ENCODE results near the gene DPH3. TPM values are rescaled to one million over a fixed set of nuclear protein-coding genes. Genes with fewer than 3 reads are reported as not detected.

Gene DPH3
- total and polyA plus RNA-seq, 2 experiments from 2014 or later = 15.3 to 84.3 TPM

DNA sequence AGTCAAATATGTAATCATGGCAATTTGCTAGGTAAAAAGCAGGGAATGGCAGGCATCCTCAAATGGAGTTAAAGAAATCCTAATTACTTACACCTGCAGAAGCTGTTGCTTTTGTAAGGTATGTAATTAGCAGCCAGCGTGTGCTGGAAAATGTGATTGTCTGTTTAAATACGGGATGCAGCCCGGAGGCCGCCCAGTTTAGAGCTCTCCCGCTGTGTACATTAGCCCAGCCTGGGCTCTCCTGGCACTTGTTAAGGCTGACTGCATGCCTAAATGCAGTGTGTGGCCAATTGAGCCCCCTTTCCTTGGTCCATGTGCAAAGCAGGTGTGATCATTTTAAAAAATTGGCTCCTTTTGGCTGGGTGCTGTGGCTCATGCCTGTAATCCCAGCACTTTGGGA lies 9.0 kb downstream of the DPH3 start (continued):
- TF ChIP-seq, protein P1, sequence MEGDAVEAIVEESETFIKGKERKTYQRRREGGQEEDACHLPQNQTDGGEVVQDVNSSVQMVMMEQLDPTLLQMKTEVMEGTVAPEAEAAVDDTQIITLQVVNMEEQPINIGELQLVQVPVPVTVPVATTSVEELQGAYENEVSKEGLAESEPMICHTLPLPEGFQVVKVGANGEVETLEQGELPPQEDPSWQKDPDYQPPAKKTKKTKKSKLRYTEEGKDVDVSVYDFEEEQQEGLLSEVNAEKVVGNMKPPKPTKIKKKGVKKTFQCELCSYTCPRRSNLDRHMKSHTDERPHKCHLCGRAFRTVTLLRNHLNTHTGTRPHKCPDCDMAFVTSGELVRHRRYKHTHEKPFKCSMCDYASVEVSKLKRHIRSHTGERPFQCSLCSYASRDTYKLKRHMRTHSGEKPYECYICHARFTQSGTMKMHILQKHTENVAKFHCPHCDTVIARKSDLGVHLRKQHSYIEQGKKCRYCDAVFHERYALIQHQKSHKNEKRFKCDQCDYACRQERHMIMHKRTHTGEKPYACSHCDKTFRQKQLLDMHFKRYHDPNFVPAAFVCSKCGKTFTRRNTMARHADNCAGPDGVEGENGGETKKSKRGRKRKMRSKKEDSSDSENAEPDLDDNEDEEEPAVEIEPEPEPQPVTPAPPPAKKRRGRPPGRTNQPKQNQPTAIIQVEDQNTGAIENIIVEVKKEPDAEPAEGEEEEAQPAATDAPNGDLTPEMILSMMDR (conservative IDR thresholded peaks at IDR 0.05; ENCODE audit: low read depth in 2 of 2) = no peak
- TF ChIP-seq STAT1 (IDR thresholded peaks at IDR 0.05; ENCODE audit: unreplicated experiment) = no peak
- no peak for TF ChIP-seq JUNB (IDR thresholded peaks at IDR 0.05; ENCODE audit: unreplicated experiment)
- TF ChIP-seq, protein P2, sequence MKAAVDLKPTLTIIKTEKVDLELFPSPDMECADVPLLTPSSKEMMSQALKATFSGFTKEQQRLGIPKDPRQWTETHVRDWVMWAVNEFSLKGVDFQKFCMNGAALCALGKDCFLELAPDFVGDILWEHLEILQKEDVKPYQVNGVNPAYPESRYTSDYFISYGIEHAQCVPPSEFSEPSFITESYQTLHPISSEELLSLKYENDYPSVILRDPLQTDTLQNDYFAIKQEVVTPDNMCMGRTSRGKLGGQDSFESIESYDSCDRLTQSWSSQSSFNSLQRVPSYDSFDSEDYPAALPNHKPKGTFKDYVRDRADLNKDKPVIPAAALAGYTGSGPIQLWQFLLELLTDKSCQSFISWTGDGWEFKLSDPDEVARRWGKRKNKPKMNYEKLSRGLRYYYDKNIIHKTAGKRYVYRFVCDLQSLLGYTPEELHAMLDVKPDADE (IDR thresholded peaks at IDR 0.05) = no peak
- TF ChIP-seq EZH2 (IDR thresholded peaks at IDR 0.05; ENCODE audit: low read depth, unreplicated experiment) = no peak
- TF ChIP-seq CREB1 (CRISPR knock-in tag; IDR thresholded peaks at IDR 0.05; ENCODE audit: low read depth) = no peak

DNA sequence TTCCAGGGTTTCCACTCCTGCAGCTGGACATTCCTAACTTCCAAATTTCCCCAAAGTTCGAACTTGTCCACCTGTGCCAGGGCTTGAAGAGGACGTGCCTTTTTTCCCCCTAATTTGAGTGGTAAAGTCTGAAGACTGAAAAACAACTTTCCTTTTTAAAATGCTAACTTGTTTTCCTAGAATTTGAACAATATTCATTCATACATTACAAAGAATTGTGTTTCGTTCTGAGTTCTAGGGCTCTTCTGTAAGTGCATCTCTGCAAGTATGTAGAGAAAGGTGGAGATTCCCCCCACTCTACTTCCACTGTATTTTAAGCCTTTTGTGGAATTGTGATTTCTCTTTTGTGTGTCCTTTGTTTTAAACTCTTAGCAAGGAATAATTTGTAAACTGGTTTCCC lies 9.4 kb downstream of the DPH3 start:
- H3K27me3 Mint-ChIP-seq (ENCODE audit: insufficient read depth, low read depth, poor library complexity) = peaks cover 2% of the 10 kb centered on the region
- no peak overlapping the region for H3K4me3 Mint-ChIP-seq
- H3K4me1 Mint-ChIP-seq = no peaks in the 10 kb centered on the region
- no peak overlapping the region for H3K4me2 ChIP-seq
- DNase-seq (ENCODE audit: low spot score) = no peak
- H3K9me3 Mint-ChIP-seq = no peaks in the 10 kb centered on the region
- H3K79me2 ChIP-seq (replicated peaks; ENCODE audit: insufficient read depth) = no peaks in the 10 kb centered on the region
- no peaks in the 10 kb centered on the region for H3K27me3 ChIP-seq (ENCODE audit: insufficient read depth)
- no peaks in the 10 kb centered on the region; the same call in 1 of the 2 replicates for H4K20me1 ChIP-seq (replicated peaks; ENCODE audit: insufficient read depth)
- H3K4me1 ChIP-seq (ENCODE audit: insufficient read depth) = no peaks in the 10 kb centered on the region
- no peaks in the 10 kb centered on the region for H3K9me2 ChIP-seq (ENCODE audit: insufficient read depth)
- peaks cover 9% of the 10 kb centered on the region for H3K36me3 ChIP-seq (ENCODE audit: insufficient read depth)
- H2AFZ ChIP-seq = no peak overlapping the region
- H3K36me3 Mint-ChIP-seq (ENCODE audit: low read depth) = peaks cover 6% of the 10 kb centered on the region; the same call in 2 of the 3 replicates
- no peaks in the 10 kb centered on the region for H3F3A ChIP-seq (replicated peaks; ENCODE audit: low read depth)
- H3K27ac Mint-ChIP-seq = no peak overlapping the region
- no peak for ATAC-seq
- H3K4me3 ChIP-seq = no peak overlapping the region
- H3K27ac ChIP-seq (ENCODE audit: low read depth) = no peak overlapping the region
- TF ChIP-seq ZNF331 (CRISPR knock-in tag; IDR thresholded peaks at IDR 0.05; ENCODE audit: low read depth) (no peak), EZH2phosphoT487 (IDR thresholded peaks at IDR 0.05; ENCODE audit: unreplicated experiment) (no peak), STAT1 (IDR thresholded peaks at IDR 0.05; ENCODE audit: unreplicated experiment) (no peak), EZH2 (IDR thresholded peaks at IDR 0.05; ENCODE audit: low read depth, unreplicated experiment) (no peak), POLR2AphosphoS5 (IDR thresholded peaks at IDR 0.05; ENCODE audit: low read depth) (no peak), ZNF114 (CRISPR knock-in tag; IDR thresholded peaks at IDR 0.05) (no peak)
- TF ChIP-seq, protein P1 (conservative IDR thresholded peaks at IDR 0.05; ENCODE audit: low read depth in 2 of 2) = no peak
- TF ChIP-seq, protein P2 (IDR thresholded peaks at IDR 0.05) = no peak
- TF ChIP-seq, protein P3, sequence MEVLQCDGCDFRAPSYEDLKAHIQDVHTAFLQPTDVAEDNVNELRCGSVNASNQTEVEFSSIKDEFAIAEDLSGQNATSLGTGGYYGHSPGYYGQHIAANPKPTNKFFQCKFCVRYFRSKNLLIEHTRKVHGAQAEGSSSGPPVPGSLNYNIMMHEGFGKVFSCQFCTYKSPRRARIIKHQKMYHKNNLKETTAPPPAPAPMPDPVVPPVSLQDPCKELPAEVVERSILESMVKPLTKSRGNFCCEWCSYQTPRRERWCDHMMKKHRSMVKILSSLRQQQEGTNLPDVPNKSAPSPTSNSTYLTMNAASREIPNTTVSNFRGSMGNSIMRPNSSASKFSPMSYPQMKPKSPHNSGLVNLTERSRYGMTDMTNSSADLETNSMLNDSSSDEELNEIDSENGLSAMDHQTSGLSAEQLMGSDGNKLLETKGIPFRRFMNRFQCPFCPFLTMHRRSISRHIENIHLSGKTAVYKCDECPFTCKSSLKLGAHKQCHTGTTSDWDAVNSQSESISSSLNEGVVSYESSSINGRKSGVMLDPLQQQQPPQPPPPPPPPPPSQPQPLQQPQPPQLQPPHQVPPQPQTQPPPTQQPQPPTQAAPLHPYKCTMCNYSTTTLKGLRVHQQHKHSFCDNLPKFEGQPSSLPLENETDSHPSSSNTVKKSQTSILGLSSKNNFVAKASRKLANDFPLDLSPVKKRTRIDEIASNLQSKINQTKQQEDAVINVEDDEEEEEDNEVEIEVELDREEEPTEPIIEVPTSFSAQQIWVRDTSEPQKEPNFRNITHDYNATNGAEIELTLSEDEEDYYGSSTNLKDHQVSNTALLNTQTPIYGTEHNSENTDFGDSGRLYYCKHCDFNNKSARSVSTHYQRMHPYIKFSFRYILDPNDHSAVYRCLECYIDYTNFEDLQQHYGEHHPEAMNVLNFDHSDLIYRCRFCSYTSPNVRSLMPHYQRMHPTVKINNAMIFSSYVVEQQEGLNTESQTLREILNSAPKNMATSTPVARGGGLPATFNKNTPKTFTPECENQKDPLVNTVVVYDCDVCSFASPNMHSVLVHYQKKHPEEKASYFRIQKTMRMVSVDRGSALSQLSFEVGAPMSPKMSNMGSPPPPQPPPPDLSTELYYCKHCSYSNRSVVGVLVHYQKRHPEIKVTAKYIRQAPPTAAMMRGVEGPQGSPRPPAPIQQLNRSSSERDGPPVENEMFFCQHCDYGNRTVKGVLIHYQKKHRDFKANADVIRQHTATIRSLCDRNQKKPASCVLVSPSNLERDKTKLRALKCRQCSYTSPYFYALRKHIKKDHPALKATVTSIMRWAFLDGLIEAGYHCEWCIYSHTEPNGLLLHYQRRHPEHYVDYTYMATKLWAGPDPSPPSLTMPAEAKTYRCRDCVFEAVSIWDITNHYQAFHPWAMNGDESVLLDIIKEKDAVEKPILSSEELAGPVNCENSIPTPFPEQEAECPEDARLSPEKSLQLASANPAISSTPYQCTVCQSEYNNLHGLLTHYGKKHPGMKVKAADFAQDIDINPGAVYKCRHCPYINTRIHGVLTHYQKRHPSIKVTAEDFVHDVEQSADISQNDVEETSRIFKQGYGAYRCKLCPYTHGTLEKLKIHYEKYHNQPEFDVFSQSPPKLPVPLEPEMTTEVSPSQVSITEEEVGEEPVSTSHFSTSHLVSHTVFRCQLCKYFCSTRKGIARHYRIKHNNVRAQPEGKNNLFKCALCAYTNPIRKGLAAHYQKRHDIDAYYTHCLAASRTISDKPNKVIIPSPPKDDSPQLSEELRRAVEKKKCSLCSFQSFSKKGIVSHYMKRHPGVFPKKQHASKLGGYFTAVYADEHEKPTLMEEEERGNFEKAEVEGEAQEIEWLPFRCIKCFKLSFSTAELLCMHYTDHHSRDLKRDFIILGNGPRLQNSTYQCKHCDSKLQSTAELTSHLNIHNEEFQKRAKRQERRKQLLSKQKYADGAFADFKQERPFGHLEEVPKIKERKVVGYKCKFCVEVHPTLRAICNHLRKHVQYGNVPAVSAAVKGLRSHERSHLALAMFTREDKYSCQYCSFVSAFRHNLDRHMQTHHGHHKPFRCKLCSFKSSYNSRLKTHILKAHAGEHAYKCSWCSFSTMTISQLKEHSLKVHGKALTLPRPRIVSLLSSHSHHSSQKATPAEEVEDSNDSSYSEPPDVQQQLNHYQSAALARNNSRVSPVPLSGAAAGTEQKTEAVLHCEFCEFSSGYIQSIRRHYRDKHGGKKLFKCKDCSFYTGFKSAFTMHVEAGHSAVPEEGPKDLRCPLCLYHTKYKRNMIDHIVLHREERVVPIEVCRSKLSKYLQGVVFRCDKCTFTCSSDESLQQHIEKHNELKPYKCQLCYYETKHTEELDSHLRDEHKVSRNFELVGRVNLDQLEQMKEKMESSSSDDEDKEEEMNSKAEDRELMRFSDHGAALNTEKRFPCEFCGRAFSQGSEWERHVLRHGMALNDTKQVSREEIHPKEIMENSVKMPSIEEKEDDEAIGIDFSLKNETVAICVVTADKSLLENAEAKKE (CRISPR knock-in tag; IDR thresholded peaks at IDR 0.05) = no peak
